ENCODE measurements around the gene GTF2H4. TPM values are rescaled to one million over a fixed set of nuclear protein-coding genes. Genes with fewer than 3 reads are reported as not detected.

GTF2H4 gene
- total and polyA plus RNA-seq, 3 donors from 2014 or later: 23.0 to 38.1 (median 30.6) TPM

DNA sequence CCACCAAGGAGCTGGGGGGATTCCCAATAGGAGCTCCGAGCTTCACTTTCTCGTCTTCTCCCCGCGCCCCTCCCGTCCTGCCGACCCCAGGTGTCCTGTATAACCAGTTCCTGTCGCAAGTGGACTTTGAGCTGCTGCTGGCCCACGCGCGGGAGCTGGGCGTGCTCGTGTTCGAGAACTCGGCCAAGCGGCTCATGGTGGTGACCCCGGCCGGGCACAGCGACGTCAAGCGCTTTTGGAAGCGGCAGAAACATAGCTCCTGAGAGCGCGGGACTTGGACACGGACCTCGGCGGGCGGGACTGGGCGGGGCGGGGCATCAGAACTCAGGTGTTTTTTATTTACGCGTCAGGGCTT lies 5.7 kb downstream of the GTF2H4 start:
- no peak for DNase-seq
- H3K9me3 ChIP-seq: no peaks in the 10 kb centered on the region
- H3K36me3 ChIP-seq (ENCODE audit: low read depth, missing control alignments): no peaks in the 10 kb centered on the region
- H3K4me1 ChIP-seq: peaks cover 28% of the 10 kb centered on the region
- no peak for TF ChIP-seq POLR2A (IDR thresholded peaks at IDR 0.05)
- TF ChIP-seq, protein P1, sequence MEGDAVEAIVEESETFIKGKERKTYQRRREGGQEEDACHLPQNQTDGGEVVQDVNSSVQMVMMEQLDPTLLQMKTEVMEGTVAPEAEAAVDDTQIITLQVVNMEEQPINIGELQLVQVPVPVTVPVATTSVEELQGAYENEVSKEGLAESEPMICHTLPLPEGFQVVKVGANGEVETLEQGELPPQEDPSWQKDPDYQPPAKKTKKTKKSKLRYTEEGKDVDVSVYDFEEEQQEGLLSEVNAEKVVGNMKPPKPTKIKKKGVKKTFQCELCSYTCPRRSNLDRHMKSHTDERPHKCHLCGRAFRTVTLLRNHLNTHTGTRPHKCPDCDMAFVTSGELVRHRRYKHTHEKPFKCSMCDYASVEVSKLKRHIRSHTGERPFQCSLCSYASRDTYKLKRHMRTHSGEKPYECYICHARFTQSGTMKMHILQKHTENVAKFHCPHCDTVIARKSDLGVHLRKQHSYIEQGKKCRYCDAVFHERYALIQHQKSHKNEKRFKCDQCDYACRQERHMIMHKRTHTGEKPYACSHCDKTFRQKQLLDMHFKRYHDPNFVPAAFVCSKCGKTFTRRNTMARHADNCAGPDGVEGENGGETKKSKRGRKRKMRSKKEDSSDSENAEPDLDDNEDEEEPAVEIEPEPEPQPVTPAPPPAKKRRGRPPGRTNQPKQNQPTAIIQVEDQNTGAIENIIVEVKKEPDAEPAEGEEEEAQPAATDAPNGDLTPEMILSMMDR (IDR thresholded peaks at IDR 0.05): no peak
- H3K27me3 ChIP-seq: no peaks in the 10 kb centered on the region
- WGBS, 2 donors: 2 to 7% methylated on average over 25 to 28 of the region's 31 CpGs
- H3K4me3 ChIP-seq: peak overlapping the region; percentile 56 to 65
- H3K27ac ChIP-seq: peak overlapping the region; percentile 92 to 93
- intact Hi-C loops (cut with DNase I; ENCODE audit: low total_unique reads): no loop called here

DNA sequence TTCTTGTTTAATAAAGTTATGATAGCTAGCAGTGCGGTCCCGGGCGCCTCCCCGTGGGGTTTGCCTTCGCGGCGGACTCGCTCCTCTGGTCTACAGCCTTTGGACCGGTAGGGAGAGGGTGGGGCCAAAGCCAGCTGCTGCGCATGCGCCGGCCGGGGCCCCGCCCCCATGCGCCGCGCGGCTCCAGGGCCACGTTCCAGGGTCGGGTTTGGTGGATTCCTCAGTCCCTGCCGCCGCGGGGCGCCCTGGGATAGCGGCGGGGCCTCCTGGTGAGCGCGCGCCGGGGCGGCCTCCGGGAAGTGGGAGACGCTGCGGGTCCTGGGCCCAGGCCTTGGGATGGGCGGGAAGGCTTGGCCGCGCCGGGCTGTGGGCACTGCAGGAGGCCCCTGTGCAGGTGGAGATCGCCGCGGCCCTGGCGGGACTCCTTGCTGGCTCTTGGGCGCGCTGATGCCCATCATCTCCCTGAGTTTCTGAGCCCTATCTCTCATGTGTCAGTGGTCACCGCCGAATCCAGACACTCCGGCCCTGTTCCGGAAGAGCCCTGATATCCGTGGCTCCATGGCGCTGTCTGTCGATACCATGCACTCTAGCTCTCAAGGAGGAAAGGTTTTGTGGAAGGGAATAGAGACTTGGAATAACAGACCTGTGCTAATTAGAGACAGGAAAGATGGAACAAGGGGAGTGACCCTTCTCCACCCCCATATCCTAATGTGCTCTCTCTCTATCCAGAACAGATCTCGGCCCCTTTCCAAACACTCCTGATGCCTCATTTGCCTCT lies 6.3 kb downstream of the GTF2H4 start, which contains the start of gene VARS2:
VARS2 (plus strand) TSS at position 163 of the 778 bp plus-strand sequence; CDS start at position 762, 599 bp downstream.
- Histone ChIP-seq H3K4me3 (peak within 1 kb of the TSS; percentile 56 to 65), H3K27ac (peak within 1 kb of the TSS; percentile 92 to 93), H3K9me3 (no peaks in the 10 kb centered on the region), H3K4me1 (peaks cover 23% of the 10 kb centered on the region), H3K36me3 (ENCODE audit: low read depth, missing control alignments) (no peaks in the 10 kb centered on the region), H3K27me3 (no peaks in the 10 kb centered on the region)
- 1 to 2% methylated on average over 13 to 52 of the region's 52 CpGs for WGBS, 2 donors
- DNase-seq: peak; percentile 93
- intact Hi-C loops (cut with DNase I; ENCODE audit: low total_unique reads): no loop called here
- TF ChIP-seq, protein P1 (IDR thresholded peaks at IDR 0.05): peak in 1 of 3 experiments; percentile 40
- peak; percentile 33 for TF ChIP-seq POLR2A (IDR thresholded peaks at IDR 0.05)

DNA sequence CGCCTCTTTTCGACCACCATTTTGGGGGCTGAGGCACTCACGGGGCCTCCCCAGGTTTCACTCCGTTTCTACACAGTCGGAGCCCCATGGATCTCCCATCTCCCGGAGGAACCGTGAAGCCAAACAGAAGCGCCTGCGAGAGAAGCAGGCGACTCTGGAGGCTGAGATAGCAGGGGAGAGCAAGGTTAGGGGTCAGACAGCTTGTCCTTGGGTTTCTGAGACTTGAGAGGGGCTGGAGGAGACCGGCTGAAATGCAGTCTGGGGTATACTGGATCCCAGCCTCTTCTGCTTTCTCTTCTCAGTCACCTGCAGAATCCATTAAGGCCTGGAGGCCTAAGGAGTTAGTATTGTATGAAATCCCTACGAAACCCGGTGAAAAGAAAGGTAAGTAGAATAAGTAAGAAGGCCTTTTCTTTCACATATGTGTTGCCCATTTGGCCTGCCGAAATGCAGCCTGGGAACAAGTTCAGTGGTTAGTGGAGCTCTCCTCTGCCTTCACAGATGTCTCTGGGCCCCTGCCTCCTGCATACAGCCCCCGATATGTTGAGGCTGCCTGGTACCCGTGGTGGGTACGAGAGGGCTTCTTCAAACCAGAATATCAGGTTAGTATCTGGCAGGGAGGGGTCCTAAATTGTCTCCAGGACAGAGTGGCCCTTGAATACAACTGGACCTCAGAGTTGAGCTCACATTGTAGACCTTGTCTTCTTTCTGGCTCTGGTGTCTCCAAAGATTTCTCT lies 7.0 kb downstream of the GTF2H4 start:
- 9 to 20% methylated on average over 17 of the region's 17 CpGs for WGBS, 2 donors
- Histone ChIP-seq H3K4me1 (peaks cover 22% of the 10 kb centered on the region), H3K4me3 (peak overlapping the region; percentile 56 to 65), H3K27me3 (no peaks in the 10 kb centered on the region), H3K9me3 (no peaks in the 10 kb centered on the region), H3K36me3 (ENCODE audit: low read depth, missing control alignments) (no peaks in the 10 kb centered on the region), H3K27ac (peak overlapping the region; percentile 92 to 93)
- intact Hi-C loops (cut with DNase I; ENCODE audit: low total_unique reads): loop anchor here (5.0 kb wide), 1 partner anchor 152 kb away; no protein-coding TSS in a partner anchor
- TF ChIP-seq, protein P1 (IDR thresholded peaks at IDR 0.05): no peak
- TF ChIP-seq POLR2A (IDR thresholded peaks at IDR 0.05): no peak
- DNase-seq: no peak

DNA sequence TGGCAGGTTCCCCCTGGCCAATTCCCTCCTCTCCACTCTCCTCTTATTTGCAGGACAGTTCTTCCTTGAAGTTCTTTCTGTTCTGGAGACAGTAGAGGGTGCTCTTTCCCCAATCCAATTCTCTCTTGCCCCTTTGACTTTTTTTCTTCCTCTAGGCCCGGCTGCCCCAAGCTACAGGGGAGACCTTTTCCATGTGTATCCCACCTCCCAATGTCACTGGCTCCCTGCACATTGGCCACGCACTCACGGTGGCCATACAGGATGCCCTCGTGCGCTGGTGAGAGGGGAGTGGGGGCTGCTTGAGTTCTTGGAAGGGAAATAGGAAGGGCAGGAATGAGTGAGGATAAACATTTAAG lies 7.6 kb downstream of the GTF2H4 start:
- H3K4me1 ChIP-seq: peaks cover 22% of the 10 kb centered on the region
- no peak overlapping the region for H3K4me3 ChIP-seq
- H3K9me3 ChIP-seq: no peaks in the 10 kb centered on the region
- TF ChIP-seq, protein P1 (IDR thresholded peaks at IDR 0.05): peak in 2 of 3 experiments; percentile 52 to 63
- TF ChIP-seq POLR2A (IDR thresholded peaks at IDR 0.05): no peak
- H3K36me3 ChIP-seq (ENCODE audit: low read depth, missing control alignments): no peaks in the 10 kb centered on the region
- H3K27me3 ChIP-seq: no peaks in the 10 kb centered on the region
- peak overlapping the region; percentile 92 to 93 for H3K27ac ChIP-seq
- intact Hi-C loops (cut with DNase I; ENCODE audit: low total_unique reads): loop anchor here (5.0 kb wide), 1 partner anchor 152 kb away; no protein-coding TSS in a partner anchor
- peak; percentile 31 for DNase-seq
- 24 to 27% methylated on average over 5 of the region's 5 CpGs for WGBS, 2 donors
